ENCODE measurements around the gene KCTD19. TPM values are rescaled to one million over a fixed set of nuclear protein-coding genes. Genes with fewer than 3 reads are reported as not detected.

KCTD19 gene
- total RNA-seq, 1 experiment from 2014 or later: not detected

GRCh38 chr16:67244387-67245185 is 82.0 kb downstream of the KCTD19 start:
- peak overlapping the region; percentile 95 for H3K4me3 Mint-ChIP-seq (ENCODE audit: unreplicated experiment)
- no peak for DNase-seq
- peaks cover 10% of the 10 kb centered on the region for H3K27me3 Mint-ChIP-seq (ENCODE audit: insufficient read depth, unreplicated experiment)
- H3K27ac Mint-ChIP-seq (ENCODE audit: unreplicated experiment): peak overlapping the region; percentile 87
- no peaks in the 10 kb centered on the region for H3K9me3 Mint-ChIP-seq (ENCODE audit: unreplicated experiment)
- no TSS peak for BruUV-seq (replicated peaks)
- H3K4me1 ChIP-seq: peaks cover 46% of the 10 kb centered on the region
- no peak overlapping the region; the same call in 1 of the 2 replicates for H3K4me3 ChIP-seq (ENCODE audit: low read depth, low read length)
- intact Hi-C loops (cut with micrococcal nuclease; ENCODE audit: unreplicated experiment): no loop called here
- POLR2A ChIA-PET: interaction anchor here (3.5 kb wide), 1 partner anchor 18 kb away, joined by 55 read pairs; the partner anchor contains the start of gene TMEM208
- TF ChIP-seq CTCF (IDR thresholded peaks at IDR 0.05; ENCODE audit: insufficient read depth in 1 of 2, low read depth in 1 of 2, low read length in 1 of 2, severe bottlenecking in 1 of 2, unreplicated experiment in 1 of 2): no peak
- peaks cover 5% of the 10 kb centered on the region for H3K27me3 ChIP-seq (replicated peaks; ENCODE audit: control insufficient read depth, insufficient read depth, low read length)
- H3K36me3 ChIP-seq (ENCODE audit: control insufficient read depth, insufficient read depth, low read length): no peaks in the 10 kb centered on the region
- H3K9me3 ChIP-seq: no peaks in the 10 kb centered on the region
- H3K4me1 Mint-ChIP-seq (ENCODE audit: low read depth, unreplicated experiment): peaks cover 47% of the 10 kb centered on the region
- peaks cover 36% of the 10 kb centered on the region for H3K36me3 Mint-ChIP-seq (ENCODE audit: insufficient read depth, unreplicated experiment)
- CTCF ChIA-PET: interaction anchor here (0.7 to 4.2 kb wide), 3 partner anchors 29 to 226 kb away, joined by 3 to 24 read pairs (median 5); partner anchors contain the start of gene ELMO3

GRCh38 chr16:67243481-67243880 is 83.1 kb downstream of the KCTD19 start:
- Mint-ChIP-seq H3K36me3 (ENCODE audit: insufficient read depth, unreplicated experiment) (peaks cover 39% of the 10 kb centered on the region), H3K27me3 (ENCODE audit: insufficient read depth, unreplicated experiment) (peaks cover 6% of the 10 kb centered on the region), H3K4me3 (ENCODE audit: unreplicated experiment) (no peak overlapping the region), H3K27ac (ENCODE audit: unreplicated experiment) (no peak overlapping the region), H3K4me1 (ENCODE audit: low read depth, unreplicated experiment) (peaks cover 41% of the 10 kb centered on the region), H3K9me3 (ENCODE audit: unreplicated experiment) (no peaks in the 10 kb centered on the region)
- H3K27me3 ChIP-seq (replicated peaks; ENCODE audit: control insufficient read depth, insufficient read depth, low read length): no peaks in the 10 kb centered on the region
- H3K9me3 ChIP-seq: no peaks in the 10 kb centered on the region
- intact Hi-C loops (cut with micrococcal nuclease; ENCODE audit: unreplicated experiment): no loop called here
- BruUV-seq (replicated peaks): no TSS peak
- H3K4me1 ChIP-seq: peaks cover 46% of the 10 kb centered on the region
- no peak overlapping the region for H3K4me3 ChIP-seq (ENCODE audit: low read depth, low read length)
- no peaks in the 10 kb centered on the region for H3K36me3 ChIP-seq (ENCODE audit: control insufficient read depth, insufficient read depth, low read length)
- DNase-seq: no peak
- ChIA-PET POLR2A (no interaction called here), CTCF (no interaction called here)
- TF ChIP-seq CTCF (IDR thresholded peaks at IDR 0.05; ENCODE audit: insufficient read depth in 1 of 2, low read depth in 1 of 2, low read length in 1 of 2, severe bottlenecking in 1 of 2, unreplicated experiment in 1 of 2): no peak

- H3K9me3 ChIP-seq: no peaks in the 10 kb centered on the region
- no peak overlapping the region for H3K4me3 ChIP-seq (ENCODE audit: low read depth, low read length)
- no peak for TF ChIP-seq CTCF (IDR thresholded peaks at IDR 0.05; ENCODE audit: insufficient read depth in 1 of 2, low read depth in 1 of 2, low read length in 1 of 2, severe bottlenecking in 1 of 2, unreplicated experiment in 1 of 2)
- ChIA-PET POLR2A (no interaction called here), CTCF (no interaction called here)
- Mint-ChIP-seq H3K9me3 (ENCODE audit: unreplicated experiment) (no peaks in the 10 kb centered on the region), H3K4me3 (ENCODE audit: unreplicated experiment) (no peak overlapping the region), H3K27ac (ENCODE audit: unreplicated experiment) (peak overlapping the region; percentile 87), H3K36me3 (ENCODE audit: insufficient read depth, unreplicated experiment) (peaks cover 41% of the 10 kb centered on the region), H3K4me1 (ENCODE audit: low read depth, unreplicated experiment) (peaks cover 31% of the 10 kb centered on the region), H3K27me3 (ENCODE audit: insufficient read depth, unreplicated experiment) (no peaks in the 10 kb centered on the region)
- H3K4me1 ChIP-seq: peaks cover 42% of the 10 kb centered on the region
- no peaks in the 10 kb centered on the region for H3K36me3 ChIP-seq (ENCODE audit: control insufficient read depth, insufficient read depth, low read length)
- no peaks in the 10 kb centered on the region for H3K27me3 ChIP-seq (replicated peaks; ENCODE audit: control insufficient read depth, insufficient read depth, low read length)
- intact Hi-C loops (cut with micrococcal nuclease; ENCODE audit: unreplicated experiment): no loop called here
- BruUV-seq (replicated peaks): no TSS peak
- no peak for DNase-seq
Observed at GRCh38 chr16:67242138-67242730, 84.3 kb downstream of the KCTD19 start.
